Osteocyte (in vitro differentiated cells): ENCODE data around the gene EFNA1. TPM values are rescaled to one million over a fixed set of nuclear protein-coding genes. Genes with fewer than 3 reads are reported as not detected.
A peak's percentile ranks its signal among the peaks of the same experiment; 100 is the strongest.

Experiments
- DNase-seq: peaks from one replicate; pipeline ENCODE4 v3.0.0; 2021; ENCODE audit warnings: mixed read lengths; ENCODE audit not compliant: unreplicated experiment; ENCODE audit errors: extremely low spot score
- H3K27ac Mint-ChIP-seq: one replicate; pipeline ENCODE4 v1.8.0; 2021; ENCODE audit warnings: mild to moderate bottlenecking, mixed read lengths; ENCODE audit not compliant: unreplicated experiment
- H3K27me3 Mint-ChIP-seq: one replicate; pipeline ENCODE4 v1.8.0; 2021; ENCODE audit warnings: mixed read lengths; ENCODE audit not compliant: unreplicated experiment
- H3K36me3 Mint-ChIP-seq: one replicate; pipeline ENCODE4 v1.8.0; 2021; ENCODE audit warnings: mixed read lengths; ENCODE audit not compliant: unreplicated experiment
- H3K4me1 Mint-ChIP-seq: one replicate; pipeline ENCODE4 v1.8.0; 2021; ENCODE audit warnings: mixed read lengths; ENCODE audit not compliant: unreplicated experiment
- H3K4me3 Mint-ChIP-seq: one replicate; pipeline ENCODE4 v1.8.0; 2021; ENCODE audit warnings: mild to moderate bottlenecking, moderate library complexity, mixed read lengths; ENCODE audit not compliant: unreplicated experiment
- H3K9me3 Mint-ChIP-seq: one replicate; pipeline ENCODE4 v1.8.0; 2021; ENCODE audit warnings: mixed read lengths; ENCODE audit not compliant: unreplicated experiment
- total RNA-seq: library from RNA; stranded (reverse); gene quantifications from 2 replicates; pipeline ENCODE4 v1.2.1, GENCODE V29; 2021
- TF ChIP-seq, protein P1 (sequence below): fragments of 200-600 bp; sonication (generic); IDR thresholded peaks from 2 replicates; pipeline ENCODE4 v1.5.0; 2021; ENCODE audit warnings: antibody characterized with exemption, mild to moderate bottlenecking, moderate library complexity

Gene EFNA1
- total RNA-seq, 1 donor from 2014 or later = 31.3 TPM

DNA sequence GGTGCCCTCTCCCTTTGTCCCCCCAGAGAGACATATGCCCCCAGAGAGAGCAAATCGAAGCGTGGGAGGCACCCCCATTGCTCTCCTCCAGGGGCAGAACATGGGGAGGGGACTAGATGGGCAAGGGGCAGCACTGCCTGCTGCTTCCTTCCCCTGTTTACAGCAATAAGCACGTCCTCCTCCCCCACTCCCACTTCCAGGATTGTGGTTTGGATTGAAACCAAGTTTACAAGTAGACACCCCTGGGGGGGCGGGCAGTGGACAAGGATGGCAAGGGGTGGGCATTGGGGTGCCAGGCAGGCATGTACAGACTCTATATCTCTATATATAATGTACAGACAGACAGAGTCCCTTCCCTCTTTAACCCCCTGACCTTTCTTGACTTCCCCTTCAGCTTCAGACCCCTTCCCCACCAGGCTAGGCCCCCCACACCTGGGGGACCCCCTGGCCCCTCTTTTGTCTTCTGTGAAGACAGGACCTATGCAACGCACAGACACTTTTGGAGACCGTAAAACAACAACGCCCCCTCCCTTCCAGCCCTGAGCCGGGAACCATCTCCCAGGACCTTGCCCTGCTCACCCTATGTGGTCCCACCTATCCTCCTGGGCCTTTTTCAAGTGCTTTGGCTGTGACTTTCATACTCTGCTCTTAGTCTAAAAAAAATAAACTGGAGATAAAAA is 40.7 kb upstream of the EFNA1 start:
- no peaks in the 10 kb centered on the region for H3K9me3 Mint-ChIP-seq
- peaks cover 27% of the 10 kb centered on the region for H3K4me1 Mint-ChIP-seq
- H3K36me3 Mint-ChIP-seq = no peaks in the 10 kb centered on the region
- no peak for DNase-seq
- no peak overlapping the region for H3K27ac Mint-ChIP-seq
- TF ChIP-seq, protein P1, sequence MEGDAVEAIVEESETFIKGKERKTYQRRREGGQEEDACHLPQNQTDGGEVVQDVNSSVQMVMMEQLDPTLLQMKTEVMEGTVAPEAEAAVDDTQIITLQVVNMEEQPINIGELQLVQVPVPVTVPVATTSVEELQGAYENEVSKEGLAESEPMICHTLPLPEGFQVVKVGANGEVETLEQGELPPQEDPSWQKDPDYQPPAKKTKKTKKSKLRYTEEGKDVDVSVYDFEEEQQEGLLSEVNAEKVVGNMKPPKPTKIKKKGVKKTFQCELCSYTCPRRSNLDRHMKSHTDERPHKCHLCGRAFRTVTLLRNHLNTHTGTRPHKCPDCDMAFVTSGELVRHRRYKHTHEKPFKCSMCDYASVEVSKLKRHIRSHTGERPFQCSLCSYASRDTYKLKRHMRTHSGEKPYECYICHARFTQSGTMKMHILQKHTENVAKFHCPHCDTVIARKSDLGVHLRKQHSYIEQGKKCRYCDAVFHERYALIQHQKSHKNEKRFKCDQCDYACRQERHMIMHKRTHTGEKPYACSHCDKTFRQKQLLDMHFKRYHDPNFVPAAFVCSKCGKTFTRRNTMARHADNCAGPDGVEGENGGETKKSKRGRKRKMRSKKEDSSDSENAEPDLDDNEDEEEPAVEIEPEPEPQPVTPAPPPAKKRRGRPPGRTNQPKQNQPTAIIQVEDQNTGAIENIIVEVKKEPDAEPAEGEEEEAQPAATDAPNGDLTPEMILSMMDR = no peak
- H3K4me3 Mint-ChIP-seq = no peak overlapping the region
- H3K27me3 Mint-ChIP-seq = peaks cover 16% of the 10 kb centered on the region

DNA sequence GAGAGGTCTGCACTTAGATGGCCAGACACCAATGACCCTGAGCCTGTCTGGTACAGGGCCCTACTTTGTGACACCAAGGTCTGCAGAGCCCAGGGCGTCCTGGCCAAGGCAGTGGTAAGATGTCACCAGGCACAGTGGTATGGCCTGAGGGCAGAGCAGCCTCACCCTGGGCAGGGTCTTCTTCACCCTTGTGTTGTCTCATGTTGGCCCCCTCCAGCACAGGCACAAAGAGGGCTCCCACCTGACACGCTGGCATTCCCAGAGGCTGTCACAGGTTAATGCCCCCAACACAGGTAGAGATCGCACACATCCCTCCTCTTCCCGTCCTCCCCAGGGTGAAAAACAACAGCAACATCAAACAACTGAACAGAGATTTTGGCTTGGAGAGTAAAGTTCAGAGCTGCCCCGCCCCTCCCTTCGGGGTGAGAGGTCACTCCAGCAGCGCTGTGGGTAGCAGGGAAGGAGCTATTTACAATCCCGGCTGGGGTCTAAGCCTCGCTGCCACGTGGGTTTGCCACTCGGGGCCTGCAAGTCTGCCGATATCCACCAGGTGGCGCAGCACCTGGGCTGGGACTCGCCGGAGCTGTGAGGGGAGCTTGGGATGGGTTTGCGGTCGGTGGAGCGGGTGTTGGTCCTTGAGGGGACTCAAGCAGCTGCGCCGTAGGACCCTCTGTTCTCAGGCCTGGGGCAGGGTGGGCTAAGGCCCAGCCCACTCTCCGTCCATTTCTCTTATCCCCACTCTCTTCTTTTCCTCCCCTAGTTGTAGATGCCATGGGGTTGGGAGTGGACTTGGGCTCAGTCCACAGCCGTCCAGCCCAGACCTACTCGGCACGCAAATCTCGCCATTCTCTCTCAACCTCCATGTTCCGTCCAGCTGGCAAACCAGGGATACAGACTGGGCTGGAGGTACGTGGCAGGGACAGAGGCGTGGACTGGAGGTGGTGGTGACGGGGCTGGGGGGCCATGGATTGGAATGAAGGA is 36.3 kb upstream of the EFNA1 start:
- TF ChIP-seq, protein P1 = peak; percentile 97
- Mint-ChIP-seq H3K27me3 (peaks cover 8% of the 10 kb centered on the region), H3K27ac (no peak overlapping the region), H3K9me3 (no peaks in the 10 kb centered on the region), H3K4me3 (no peak overlapping the region), H3K36me3 (no peaks in the 10 kb centered on the region), H3K4me1 (peaks cover 22% of the 10 kb centered on the region)
- DNase-seq = peak; percentile 95

DNA sequence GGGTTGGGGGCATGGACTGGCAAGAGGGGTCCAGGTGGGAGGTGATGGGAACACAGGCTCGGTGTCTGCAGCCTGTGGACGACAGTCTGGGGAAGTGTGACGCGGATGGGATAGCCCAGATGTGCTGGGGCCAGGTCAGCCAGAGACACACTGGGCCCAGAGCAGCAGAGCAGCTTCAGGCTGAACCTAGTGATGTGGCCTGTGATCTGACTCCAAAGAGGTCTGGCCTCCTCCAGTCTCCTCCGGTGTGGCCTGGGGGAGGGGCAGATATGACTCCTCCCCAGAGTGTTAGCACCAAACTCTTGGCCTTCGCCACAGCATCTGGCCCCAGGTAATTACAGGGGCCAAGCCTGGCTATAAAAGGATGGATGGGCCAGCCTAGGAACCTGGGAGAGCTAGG is 35.5 kb upstream of the EFNA1 start:
- TF ChIP-seq, protein P1 = no peak
- peaks cover 8% of the 10 kb centered on the region for H3K27me3 Mint-ChIP-seq
- peaks cover 22% of the 10 kb centered on the region for H3K4me1 Mint-ChIP-seq
- H3K4me3 Mint-ChIP-seq = no peak overlapping the region
- no peak for DNase-seq
- no peak overlapping the region for H3K27ac Mint-ChIP-seq
- H3K9me3 Mint-ChIP-seq = no peaks in the 10 kb centered on the region
- H3K36me3 Mint-ChIP-seq = no peaks in the 10 kb centered on the region

DNA sequence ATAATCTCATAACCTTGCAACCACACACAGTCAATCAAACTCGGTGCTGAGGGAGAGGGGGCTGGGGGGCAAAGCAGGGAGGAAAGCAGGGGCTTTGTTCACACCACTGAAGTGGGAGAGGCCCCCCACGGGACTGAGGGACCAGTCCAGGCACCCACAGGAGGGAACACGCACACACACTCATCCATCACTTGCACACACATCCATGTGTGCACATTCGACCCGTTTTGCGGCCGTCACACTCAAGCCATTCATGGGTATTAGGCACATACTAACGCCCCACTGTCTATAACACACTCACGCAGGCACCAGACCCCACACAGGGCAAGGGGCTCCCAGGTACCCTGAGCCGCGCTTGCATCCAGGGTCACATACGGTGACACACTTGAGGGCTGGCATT is 35.0 kb upstream of the EFNA1 start:
- H3K36me3 Mint-ChIP-seq = no peaks in the 10 kb centered on the region
- H3K4me3 Mint-ChIP-seq = no peak overlapping the region
- no peak overlapping the region for H3K27ac Mint-ChIP-seq

More for the DNA sequence above, 35.0 kb upstream of the EFNA1 start:
- DNase-seq = no peak
- peaks cover 22% of the 10 kb centered on the region for H3K4me1 Mint-ChIP-seq
- H3K27me3 Mint-ChIP-seq = peaks cover 8% of the 10 kb centered on the region
- TF ChIP-seq, protein P1 = no peak
- no peaks in the 10 kb centered on the region for H3K9me3 Mint-ChIP-seq
